Neuronal stem cell (in vitro differentiated cells): Measurements from ENCODE around the gene OSBPL10.

Source experiments
- DNase-seq: peaks from one replicate; pipeline ENCODE4 v3.0.0-alpha.2; 2013; ENCODE audit warnings: low spot score
- H2AFZ ChIP-seq: one replicate; pipeline ENCODE4 v1.6.1; 2013; ENCODE audit warnings: mild to moderate bottlenecking, low read length, inconsistent platforms
- H2AK5ac ChIP-seq: 2 replicates; pipeline ENCODE4 v1.6.1; 2013; ENCODE audit warnings: low read depth, mild to moderate bottlenecking, inconsistent platforms, low read length, moderate library complexity, mixed read lengths
- H2BK120ac ChIP-seq: 2 replicates; pipeline ENCODE4 v1.6.1; 2013; ENCODE audit warnings: low read depth, mild to moderate bottlenecking, inconsistent platforms, low read length, moderate library complexity, mixed read lengths
- H2BK12ac ChIP-seq: one replicate; pipeline ENCODE4 v1.6.1; 2013; ENCODE audit warnings: low read length, inconsistent platforms
- H2BK15ac ChIP-seq: 2 replicates; pipeline ENCODE4 v1.6.1; 2013; ENCODE audit warnings: mild to moderate bottlenecking, low read length, inconsistent platforms, mixed read lengths
- H2BK5ac ChIP-seq: one replicate; pipeline ENCODE4 v1.6.1; 2013; ENCODE audit warnings: inconsistent platforms, mild to moderate bottlenecking, low read length, moderate library complexity
- H3K14ac ChIP-seq: one replicate; pipeline ENCODE4 v1.6.1; 2013; ENCODE audit warnings: low read length, inconsistent platforms
- H3K18ac ChIP-seq: 2 replicates; pipeline ENCODE4 v1.6.1; 2013; ENCODE audit warnings: low read length, inconsistent platforms
- H3K23ac ChIP-seq: 2 replicates; pipeline ENCODE4 v1.6.1; 2013; ENCODE audit warnings: low read depth, mild to moderate bottlenecking, mixed read lengths, low read length, inconsistent platforms; ENCODE audit not compliant: poor library complexity
- H3K27ac ChIP-seq: replicated peaks from 3 replicates; pipeline ENCODE4 v1.5.1; 2013; ENCODE audit warnings: low read length, inconsistent platforms
- H3K27me3 ChIP-seq, 3 experiments: 2 replicates each; pipeline ENCODE4 v1.6.1; 2013; ENCODE audit warnings: low read length in 3 of 3, mild to moderate bottlenecking in 2 of 3, inconsistent platforms in 1 of 3, low read depth in 1 of 3, mixed read lengths in 1 of 3, moderate library complexity in 1 of 3; ENCODE audit not compliant: control insufficient read depth in 3 of 3, insufficient read depth in 3 of 3
- H3K36me3 ChIP-seq, 2 donors: replicated peaks in 1 of 2; 2 replicates each; pipeline ENCODE4 v1.6.1; 2013; ENCODE audit warnings: low read length in 2 of 2; ENCODE audit not compliant: control insufficient read depth in 2 of 2, insufficient read depth in 2 of 2
- H3K4ac ChIP-seq: 2 replicates; pipeline ENCODE4 v1.6.1; 2013; ENCODE audit warnings: inconsistent platforms, mild to moderate bottlenecking, low read length, moderate library complexity
- H3K4me1 ChIP-seq, 2 donors: 1 replicate in 1 of 2; 2 replicates in 1 of 2; pipeline ENCODE4 v1.6.1; 2013; ENCODE audit warnings: low read length in 2 of 2, low read depth in 1 of 2; ENCODE audit not compliant: control insufficient read depth in 2 of 2, insufficient read depth in 1 of 2
- H3K4me2 ChIP-seq: one replicate; pipeline ENCODE4 v1.6.1; 2013; ENCODE audit warnings: mild to moderate bottlenecking, low read length, inconsistent platforms; ENCODE audit not compliant: insufficient read depth, poor library complexity, severe bottlenecking
- H3K4me3 ChIP-seq, 2 donors: 2 replicates each; pipeline ENCODE4 v1.5.1; 2013; ENCODE audit warnings: low read length in 2 of 2, mild to moderate bottlenecking in 2 of 2, inconsistent platforms in 1 of 2, moderate library complexity in 1 of 2
- H3K79me1 ChIP-seq: one replicate; pipeline ENCODE4 v1.6.1; 2013; ENCODE audit warnings: low read depth, mild to moderate bottlenecking, inconsistent platforms, low read length, moderate library complexity
- H3K9ac ChIP-seq: one replicate; pipeline ENCODE4 v1.6.1; 2013; ENCODE audit warnings: mild to moderate bottlenecking, low read depth, low read length, inconsistent platforms; ENCODE audit not compliant: poor library complexity
- H3K9me3 ChIP-seq, 2 donors: replicated peaks in 1 of 2; 2 replicates each; pipeline versions ENCODE3 to v1.6.1; 2013; ENCODE audit warnings: low read length in 2 of 2, mild to moderate bottlenecking in 2 of 2, inconsistent platforms in 1 of 2, low read depth in 1 of 2, mixed read lengths in 1 of 2, moderate library complexity in 1 of 2; ENCODE audit not compliant: control insufficient read depth in 2 of 2, insufficient read depth in 1 of 2
- H4K8ac ChIP-seq: one replicate; pipeline ENCODE4 v1.6.1; 2013; ENCODE audit warnings: low read depth, mild to moderate bottlenecking, inconsistent platforms, low read length, moderate library complexity
- H4K91ac ChIP-seq: one replicate; pipeline ENCODE4 v1.6.1; 2013; ENCODE audit warnings: low read length, low read depth, mild to moderate bottlenecking, inconsistent platforms; ENCODE audit not compliant: poor library complexity
- WGBS, 2 donors: extraction: QIAGEN DNeasy Blood & Tissue Kit; methylation state at CpG; one replicate each; pipeline ENCODE4 v1.1.7; 2013; ENCODE audit warnings: missing lambda C conversion rate in 2 of 2, mixed read lengths in 1 of 2; ENCODE audit not compliant: insufficient read length in 2 of 2, insufficient replicate concordance in 1 of 2; ENCODE audit errors: extremely low coverage in 2 of 2; 5-methylcytosine and 5-hydroxymethylcytosine counted together

OSBPL10 gene

GRCh38 chr3:31791090-31791430 is 190.0 kb downstream of the OSBPL10 start:
- no peak for DNase-seq
- no CpG with 5 or more reads among the region's 2 CpGs for WGBS, 2 donors
- Histone ChIP-seq H2BK15ac (no peak overlapping the region), H3K27ac (no peak overlapping the region), H3K23ac (no peak overlapping the region), H3K4me3 (no peak overlapping the region), H3K18ac (no peak overlapping the region), H3K27me3 (no peaks in the 10 kb centered on the region), H3K4me2 (no peak overlapping the region), H3K4me1 (no peaks in the 10 kb centered on the region), H2BK5ac (no peak overlapping the region), H4K91ac (no peak overlapping the region), H3K79me1 (no peaks in the 10 kb centered on the region), H2AK5ac (no peak overlapping the region), H3K4ac (no peak overlapping the region), H2BK120ac (no peak overlapping the region), H2BK12ac (no peak overlapping the region), H3K9me3 (peaks cover 0 to 1% of the 10 kb centered on the region in 2 donors), H3K36me3 (no peaks in the 10 kb centered on the region), H4K8ac (no peak overlapping the region), H2AFZ (no peak overlapping the region), H3K14ac (no peak overlapping the region), H3K9ac (no peak overlapping the region)

- Histone ChIP-seq H2AK5ac (no peak overlapping the region), H3K36me3 (no peaks in the 10 kb centered on the region), H4K8ac (no peak overlapping the region), H3K18ac (no peak overlapping the region), H3K23ac (no peak overlapping the region), H3K9ac (no peak overlapping the region), H3K4me3 (no peak overlapping the region), H2BK120ac (no peak overlapping the region), H2AFZ (no peak overlapping the region), H2BK15ac (no peak overlapping the region), H3K4me1 (no peaks in the 10 kb centered on the region), H3K27ac (no peak overlapping the region), H2BK5ac (no peak overlapping the region), H3K9me3 (peaks cover 0 to 1% of the 10 kb centered on the region in 2 donors), H3K27me3 (no peaks in the 10 kb centered on the region), H2BK12ac (no peak overlapping the region), H3K4me2 (no peak overlapping the region), H3K4ac (no peak overlapping the region), H3K14ac (no peak overlapping the region), H3K79me1 (no peaks in the 10 kb centered on the region), H4K91ac (no peak overlapping the region)
- DNase-seq: no peak
- no CpG with 5 or more reads among the region's 7 CpGs for WGBS, 2 donors
Measured at GRCh38 chr3:31790193-31791089, 190.6 kb downstream of the OSBPL10 start.

- Histone ChIP-seq H3K14ac (peak overlapping the region; percentile 56), H3K23ac (no peak overlapping the region), H3K79me1 (no peaks in the 10 kb centered on the region), H2BK120ac (no peak overlapping the region), H2AK5ac (no peak overlapping the region), H3K4me3 (no peak overlapping the region), H3K9ac (no peak overlapping the region), H3K4me2 (no peak overlapping the region), H2AFZ (no peak overlapping the region), H2BK12ac (no peak overlapping the region), H3K36me3 (no peaks in the 10 kb centered on the region), H3K4ac (no peak overlapping the region), H4K91ac (no peak overlapping the region), H2BK15ac (peak overlapping the region; percentile 49), H3K18ac (peak overlapping the region; percentile 85), H3K27me3 (no peaks in the 10 kb centered on the region), H2BK5ac (no peak overlapping the region), H3K4me1 (no peaks in the 10 kb centered on the region), H4K8ac (no peak overlapping the region), H3K9me3 (peaks cover 0 to 1% of the 10 kb centered on the region in 2 donors), H3K27ac (no peak overlapping the region)
- WGBS, 2 donors: no CpG with 5 or more reads among the region's 5 CpGs
- no peak for DNase-seq
Measured at GRCh38 chr3:31789429-31789828, 191.6 kb downstream of the OSBPL10 start.

GRCh38 chr3:31785734-31786133 is 195.3 kb downstream of the OSBPL10 start:
- Histone ChIP-seq H3K4me1 (no peaks in the 10 kb centered on the region), H3K23ac (no peak overlapping the region), H4K8ac (no peak overlapping the region), H2AK5ac (no peak overlapping the region), H2BK12ac (no peak overlapping the region), H3K9ac (no peak overlapping the region), H3K9me3 (peaks cover 0 to 1% of the 10 kb centered on the region in 2 donors), H3K4me2 (no peak overlapping the region), H2BK15ac (no peak overlapping the region), H3K27ac (no peak overlapping the region), H3K4ac (no peak overlapping the region), H3K27me3 (no peaks in the 10 kb centered on the region), H3K36me3 (no peaks in the 10 kb centered on the region), H2BK5ac (no peak overlapping the region), H3K14ac (no peak overlapping the region), H3K79me1 (no peaks in the 10 kb centered on the region), H4K91ac (no peak overlapping the region), H3K18ac (no peak overlapping the region), H3K4me3 (no peak overlapping the region), H2AFZ (no peak overlapping the region), H2BK120ac (no peak overlapping the region)
- no CpG with 5 or more reads among the region's 1 CpG for WGBS, 2 donors
- no peak for DNase-seq
